ENCODE data around the gene MOGAT1. TPM values are rescaled to one million over a fixed set of nuclear protein-coding genes. Genes with fewer than 3 reads are reported as not detected.

The MOGAT1 gene
- total RNA-seq, 1 experiment from 2014 or later = not detected

GRCh38 chr2:222646008-222646407, 25.4 kb upstream of the MOGAT1 start:
- H4K91ac ChIP-seq (ENCODE audit: insufficient read length, low read depth, low read length) = no peak overlapping the region
- no peaks in the 10 kb centered on the region for H3K9me3 ChIP-seq (ENCODE audit: control insufficient read depth, low read depth, low read length)
- H3K23me2 ChIP-seq (ENCODE audit: insufficient read length, low read depth, low read length, poor library complexity, severe bottlenecking) = no peaks in the 10 kb centered on the region
- H3K4me2 ChIP-seq (ENCODE audit: insufficient read depth, insufficient read length, low read length) = no peak overlapping the region
- no peaks in the 10 kb centered on the region for H3K9me3 Mint-ChIP-seq
- H3K36me3 Mint-ChIP-seq (ENCODE audit: insufficient read depth in 1 of 3, low read depth in 3 of 3) = peaks cover 14 to 52% (median 50%) of the 10 kb centered on the region in 3 experiments; a peak in 5 of 7 replicates
- TF ChIP-seq CTCF (conservative IDR thresholded peaks at IDR 0.05) = no peak
- no peak overlapping the region for H3T11ph ChIP-seq (ENCODE audit: low read length)
- peaks cover 3% of the 10 kb centered on the region for H3K79me1 ChIP-seq (ENCODE audit: insufficient read depth, low read depth, low read length, poor library complexity, severe bottlenecking)
- no peak overlapping the region for H3K9ac ChIP-seq (ENCODE audit: extremely low read depth, insufficient read length, low read length)
- H3K4me1 ChIP-seq (ENCODE audit: insufficient read depth, low read length) = no peaks in the 10 kb centered on the region
- H3K27ac ChIP-seq (ENCODE audit: insufficient read length, low read depth, low read length) = no peak overlapping the region
- no peaks in the 10 kb centered on the region for H4K20me1 ChIP-seq (ENCODE audit: control insufficient read depth, insufficient read depth, insufficient read length)
- no peaks in the 10 kb centered on the region for H3K4me1 Mint-ChIP-seq
- no peak overlapping the region for H2AK5ac ChIP-seq (ENCODE audit: insufficient read length, low read length)
- peaks cover 6% of the 10 kb centered on the region; the same call in 1 of the 2 replicates for H3K79me2 ChIP-seq (ENCODE audit: insufficient read depth, low read length)
- H4K5ac ChIP-seq (ENCODE audit: insufficient read length, low read depth, low read length) = no peak overlapping the region
- H2BK120ac ChIP-seq (ENCODE audit: low read depth, low read length, poor library complexity, severe bottlenecking) = no peak overlapping the region
- no peak overlapping the region for H3K4ac ChIP-seq (ENCODE audit: low read depth, low read length)
- H2BK15ac ChIP-seq (ENCODE audit: low read depth, low read length) = no peak overlapping the region
- no peak overlapping the region for H2BK12ac ChIP-seq (ENCODE audit: insufficient read length, low read depth, low read length)
- no peak overlapping the region for H3K23ac ChIP-seq (ENCODE audit: insufficient read length, low read depth, low read length)
- no peak overlapping the region for H3K27ac Mint-ChIP-seq
- H3K27me3 ChIP-seq (ENCODE audit: insufficient read depth, low read length) = no peaks in the 10 kb centered on the region
- H3K14ac ChIP-seq (ENCODE audit: insufficient read depth, low read length) = no peak overlapping the region
- DNase-seq = no peak
- H4K8ac ChIP-seq (replicated peaks; ENCODE audit: insufficient read length, low read depth, low read length) = no peak overlapping the region
- H2AFZ ChIP-seq (ENCODE audit: low read length) = no peak overlapping the region
- no peak overlapping the region for H3K4me3 Mint-ChIP-seq
- H3K18ac ChIP-seq (ENCODE audit: insufficient read length, low read depth, low read length) = no peak overlapping the region
- no peak overlapping the region for H2BK5ac ChIP-seq (ENCODE audit: insufficient read length, low read length)
- no peaks in the 10 kb centered on the region for H3K27me3 Mint-ChIP-seq (ENCODE audit: low read depth)
- no peak overlapping the region for H2BK20ac ChIP-seq (ENCODE audit: low read depth, low read length, poor library complexity, severe bottlenecking)
- H3K56ac ChIP-seq (ENCODE audit: insufficient read length, low read depth, low read length) = no peak overlapping the region
- WGBS (ENCODE audit: extremely low coverage, insufficient read length, low lambda C conversion rate) = no CpG with 5 or more reads among the region's 3 CpGs

All from H9 (cell line).